ENCODE results near the gene DSG4.

DNA sequence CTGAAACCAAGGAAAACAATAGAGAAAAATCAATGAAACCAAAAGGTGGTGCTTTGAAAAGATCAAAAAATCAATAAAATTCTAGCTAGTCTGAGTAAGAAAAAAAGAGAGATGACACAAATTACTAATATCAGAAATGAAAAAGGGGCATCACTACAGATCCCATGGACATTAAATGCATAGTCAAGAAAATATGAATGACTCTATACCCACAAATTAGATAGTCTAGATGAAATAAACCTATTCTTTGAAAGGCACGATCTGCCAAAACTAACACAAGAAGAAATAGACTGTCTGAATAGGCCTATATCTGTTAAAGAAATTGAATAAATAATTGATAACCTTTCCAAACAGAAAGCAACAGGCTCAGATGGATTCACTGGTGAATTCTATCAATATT lies 55.7 kb downstream of the DSG4 start:
- TF ChIP-seq, protein P1, sequence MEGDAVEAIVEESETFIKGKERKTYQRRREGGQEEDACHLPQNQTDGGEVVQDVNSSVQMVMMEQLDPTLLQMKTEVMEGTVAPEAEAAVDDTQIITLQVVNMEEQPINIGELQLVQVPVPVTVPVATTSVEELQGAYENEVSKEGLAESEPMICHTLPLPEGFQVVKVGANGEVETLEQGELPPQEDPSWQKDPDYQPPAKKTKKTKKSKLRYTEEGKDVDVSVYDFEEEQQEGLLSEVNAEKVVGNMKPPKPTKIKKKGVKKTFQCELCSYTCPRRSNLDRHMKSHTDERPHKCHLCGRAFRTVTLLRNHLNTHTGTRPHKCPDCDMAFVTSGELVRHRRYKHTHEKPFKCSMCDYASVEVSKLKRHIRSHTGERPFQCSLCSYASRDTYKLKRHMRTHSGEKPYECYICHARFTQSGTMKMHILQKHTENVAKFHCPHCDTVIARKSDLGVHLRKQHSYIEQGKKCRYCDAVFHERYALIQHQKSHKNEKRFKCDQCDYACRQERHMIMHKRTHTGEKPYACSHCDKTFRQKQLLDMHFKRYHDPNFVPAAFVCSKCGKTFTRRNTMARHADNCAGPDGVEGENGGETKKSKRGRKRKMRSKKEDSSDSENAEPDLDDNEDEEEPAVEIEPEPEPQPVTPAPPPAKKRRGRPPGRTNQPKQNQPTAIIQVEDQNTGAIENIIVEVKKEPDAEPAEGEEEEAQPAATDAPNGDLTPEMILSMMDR (IDR thresholded peaks at IDR 0.05; ENCODE audit: insufficient read depth, low read depth, low read length): no peak
- TF ChIP-seq EZH2 (IDR thresholded peaks at IDR 0.05; ENCODE audit: insufficient read depth, low read length): no peak

All from astrocyte (in vitro differentiated cells and primary cell).